Hepatocyte (in vitro differentiated cells): ENCODE data around the gene PRSS1.

Source experiments
- CTCF ChIP-seq: fragments of 200-600 bp; sonication (generic); IDR thresholded peaks from 2 replicates; pipeline ENCODE4 v1.5.1; 2016; ENCODE audit warnings: antibody characterized with exemption, mild to moderate bottlenecking; ENCODE audit not compliant: poor library complexity
- EZH2 ChIP-seq: fragments of 200-600 bp; sonication (generic); IDR thresholded peaks from 2 replicates; pipeline ENCODE4 v1.6.1; 2016; ENCODE audit warnings: antibody characterized with exemption, mild to moderate bottlenecking, borderline replicate concordance
- EZH2phosphoT487 ChIP-seq: fragments of 200-600 bp; sonication (generic); IDR thresholded peaks from one replicate; pipeline ENCODE4 v1.6.1; 2018; ENCODE audit warnings: antibody characterized with exemption, mild to moderate bottlenecking, low read depth, moderate library complexity; ENCODE audit not compliant: unreplicated experiment, severe bottlenecking

GRCh38 chr7:142720172-142720773, 29.0 kb upstream of the PRSS1 start:
- no peak for TF ChIP-seq CTCF
- TF ChIP-seq EZH2: no peak
- TF ChIP-seq EZH2phosphoT487: no peak
